GM12891 (cell line): ENCODE data around the gene FANCB.

ENCODE experiments used
- PAX5 ChIP-seq: IDR thresholded peaks from 2 replicates; pipeline ENCODE4 v1.6.1; 2011; ENCODE audit warnings: low read length, moderate library complexity, mild to moderate bottlenecking; ENCODE audit not compliant: insufficient read depth, severe bottlenecking
- POLR2A ChIP-seq: IDR thresholded peaks from 2 replicates; pipeline ENCODE4 v1.6.1; 2011; ENCODE audit warnings: low read depth, low read length, control low read depth
- POLR2AphosphoS5 ChIP-seq: IDR thresholded peaks from 2 replicates; pipeline ENCODE4 v1.6.1; 2011; ENCODE audit warnings: low read depth, low read length, control low read depth
- POU2F2 ChIP-seq: IDR thresholded peaks from 2 replicates; pipeline ENCODE4 v1.6.1; 2011; ENCODE audit warnings: low read depth, mild to moderate bottlenecking, control low read depth, low read length, moderate library complexity
- SPI1 ChIP-seq: IDR thresholded peaks from 2 replicates; pipeline ENCODE4 v1.6.1; 2011; ENCODE audit warnings: low read depth, low read length, control low read depth
- TAF1 ChIP-seq: IDR thresholded peaks from 2 replicates; pipeline ENCODE4 v1.6.1; 2011; ENCODE audit warnings: low read depth, low read length, control low read depth

DNA sequence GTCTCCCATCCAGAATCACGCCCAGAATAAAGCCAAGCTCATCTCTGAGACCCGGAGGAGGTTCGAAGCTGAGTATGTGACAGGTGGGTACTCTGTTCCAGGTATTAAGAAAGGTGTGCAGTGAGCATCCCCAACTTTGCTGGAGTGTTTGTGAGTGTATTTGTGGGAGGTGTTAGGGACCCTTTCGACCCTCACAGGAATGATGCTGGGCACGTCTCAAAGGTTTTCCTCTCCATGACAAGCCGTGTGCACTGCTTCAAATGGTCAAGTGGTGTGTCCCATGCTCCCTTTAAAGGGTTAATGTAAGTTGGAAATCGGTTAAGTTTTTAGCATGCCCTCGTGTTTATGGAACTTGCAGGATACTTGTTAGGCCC, 794 bp upstream of the FANCB start:
- no peak for TF ChIP-seq POU2F2
- TF ChIP-seq POLR2A: no peak
- TF ChIP-seq TAF1: no peak
- TF ChIP-seq POLR2AphosphoS5: no peak
- no peak for TF ChIP-seq SPI1
- TF ChIP-seq PAX5: no peak
